ENCODE measurements around the gene RBM39. TPM values are rescaled to one million over a fixed set of nuclear protein-coding genes. Genes with fewer than 3 reads are reported as not detected.

Gene RBM39
- total and polyA plus RNA-seq, 2 of the 13 experiments (the other 11 are each of a cell fraction or from before 2014, with no cell fraction given): 788 to 920 TPM

GRCh38 chr20:35720165-35721123 lies 21.6 kb downstream of the RBM39 start (continued):
- no peak for TF ChIP-seq BCLAF1 (IDR thresholded peaks at IDR 0.05)
- TF ChIP-seq SOX5 (CRISPR knock-in tag; IDR thresholded peaks at IDR 0.05; ENCODE audit: borderline replicate concordance): no peak
- no peak for TF ChIP-seq PATZ1 (CRISPR knock-in tag; IDR thresholded peaks at IDR 0.05)
- no peak for TF ChIP-seq SIX4 (CRISPR knock-in tag; IDR thresholded peaks at IDR 0.05)
- TF ChIP-seq SIN3A (IDR thresholded peaks at IDR 0.05; ENCODE audit: borderline replicate concordance, low read depth, low read length): no peak
- 0 out of 2 replicates have a peak, but pooled peaks have one; percentile 35 for TF ChIP-seq ZNF749 (CRISPR knock-in tag; IDR thresholded peaks at IDR 0.05; ENCODE audit: borderline replicate concordance)
- TF ChIP-seq HDAC2 (CRISPR knock-in tag; IDR thresholded peaks at IDR 0.05): no peak
- TF ChIP-seq IKZF4 (CRISPR knock-in tag; IDR thresholded peaks at IDR 0.05; ENCODE audit: borderline replicate concordance, low read depth, not compliant biosample characterization): peak; percentile 42
- TF ChIP-seq ZNF83 (CRISPR knock-in tag; IDR thresholded peaks at IDR 0.05; ENCODE audit: borderline replicate concordance): no peak
- no peak for TF ChIP-seq MZF1 (CRISPR knock-in tag; IDR thresholded peaks at IDR 0.05; ENCODE audit: borderline replicate concordance)
- no peak for TF ChIP-seq PTBP1 (IDR thresholded peaks at IDR 0.05; ENCODE audit: low read depth, low read length, poor library complexity, severe bottlenecking)
- no peak for TF ChIP-seq TRIM22 (IDR thresholded peaks at IDR 0.05)
- TF ChIP-seq ZNF292 (CRISPR knock-in tag; IDR thresholded peaks at IDR 0.05; ENCODE audit: borderline replicate concordance, low read depth): no peak
- no peak for TF ChIP-seq FOSL1 (CRISPR knock-in tag; IDR thresholded peaks at IDR 0.05; ENCODE audit: borderline replicate concordance)
- no peak for TF ChIP-seq ZNF556 (CRISPR knock-in tag; IDR thresholded peaks at IDR 0.05; ENCODE audit: borderline replicate concordance)
- no peak for TF ChIP-seq CEBPG (CRISPR knock-in tag; IDR thresholded peaks at IDR 0.05)
- no peak for TF ChIP-seq GPBP1L1 (CRISPR knock-in tag; IDR thresholded peaks at IDR 0.05)
- no peak for TF ChIP-seq SMARCE1 (IDR thresholded peaks at IDR 0.05; ENCODE audit: borderline replicate concordance)
- no peak for TF ChIP-seq ZMYM4 (CRISPR knock-in tag; IDR thresholded peaks at IDR 0.05)
- TF ChIP-seq RBM39 (IDR thresholded peaks at IDR 0.05; ENCODE audit: low read depth, low read length, poor library complexity, severe bottlenecking): no peak
- TF ChIP-seq RARG (CRISPR knock-in tag; IDR thresholded peaks at IDR 0.05; ENCODE audit: low read depth): 0 out of 2 replicates have a peak, but pooled peaks have one; percentile 54
